HG03520 (cell line): ENCODE results near the gene ANKRD29.
"Not testable (repeated sequence)": the region's sequence is repeated elsewhere in the genome, so short reads cannot be mapped to it uniquely, and the experiment has no call there.

Experiments used
- ATAC-seq: cut with Tn5 transposase; IDR thresholded peaks from one replicate; pipeline ENCODE4 v1.9.1; 2021; ENCODE audit warnings: mild to moderate bottlenecking, moderate library complexity; ENCODE audit not compliant: unreplicated experiment

ANKRD29 gene

DNA sequence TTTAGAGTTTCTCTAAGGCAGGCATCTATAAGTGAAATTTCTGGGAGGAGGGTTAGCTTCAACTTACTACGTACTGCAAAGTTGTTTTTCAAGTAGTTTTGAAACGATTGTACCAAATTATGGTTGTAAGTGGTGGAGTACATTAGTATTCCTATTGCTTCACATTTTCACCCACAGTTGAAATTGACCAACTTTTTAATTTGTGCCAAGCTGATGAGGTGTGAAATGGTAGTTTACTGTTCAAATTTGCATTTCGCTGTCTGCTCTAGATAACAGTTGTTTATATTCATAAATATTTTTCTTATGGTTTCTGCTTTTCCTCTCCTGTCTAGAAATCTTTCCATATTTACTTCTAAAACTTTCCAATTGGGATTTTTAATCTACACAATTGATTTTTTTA is 95.0 kb downstream of the ANKRD29 start:
- ATAC-seq: no peak

- no peak for ATAC-seq
Observed at GRCh38 chr18:23565916-23566547, 96.7 kb downstream of the ANKRD29 start.

DNA sequence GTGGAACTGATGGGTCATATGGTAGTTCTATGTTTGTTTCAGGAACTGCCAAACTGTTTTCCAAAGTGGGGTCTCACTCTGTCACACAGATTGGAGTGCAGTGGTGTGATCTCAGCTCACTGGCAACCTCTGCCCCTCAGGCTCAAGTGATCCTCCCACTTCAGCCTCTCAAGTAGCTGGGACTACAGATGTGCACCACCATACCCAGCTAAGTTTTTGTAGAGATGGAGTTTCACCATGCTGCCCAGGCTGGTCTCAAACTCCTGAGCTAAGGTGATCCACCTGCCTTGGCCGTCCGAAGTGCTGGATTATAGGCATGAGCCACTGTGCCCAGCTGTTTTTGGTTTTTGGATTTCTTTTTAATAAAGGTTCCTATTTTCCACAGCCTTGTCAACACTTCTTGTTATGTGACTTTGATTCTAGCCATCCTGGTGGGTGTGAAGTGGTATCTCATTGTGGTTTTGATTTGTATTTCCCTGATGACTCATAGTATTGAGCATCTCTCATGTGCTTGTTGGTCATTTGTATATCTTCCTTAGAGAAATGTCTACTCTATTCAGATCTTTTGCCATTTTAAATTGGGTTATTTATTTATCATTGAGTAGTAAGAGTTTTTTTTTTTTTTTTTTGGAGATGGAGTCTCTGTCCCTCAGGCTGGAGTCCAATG is 99.2 kb downstream of the ANKRD29 start:
- ATAC-seq: no peak

- no peak for ATAC-seq
Observed at GRCh38 chr18:23560186-23560585, 102.5 kb downstream of the ANKRD29 start.

GRCh38 chr18:23557511-23557910 is 105.2 kb downstream of the ANKRD29 start:
- ATAC-seq: not testable (repeated sequence)

DNA sequence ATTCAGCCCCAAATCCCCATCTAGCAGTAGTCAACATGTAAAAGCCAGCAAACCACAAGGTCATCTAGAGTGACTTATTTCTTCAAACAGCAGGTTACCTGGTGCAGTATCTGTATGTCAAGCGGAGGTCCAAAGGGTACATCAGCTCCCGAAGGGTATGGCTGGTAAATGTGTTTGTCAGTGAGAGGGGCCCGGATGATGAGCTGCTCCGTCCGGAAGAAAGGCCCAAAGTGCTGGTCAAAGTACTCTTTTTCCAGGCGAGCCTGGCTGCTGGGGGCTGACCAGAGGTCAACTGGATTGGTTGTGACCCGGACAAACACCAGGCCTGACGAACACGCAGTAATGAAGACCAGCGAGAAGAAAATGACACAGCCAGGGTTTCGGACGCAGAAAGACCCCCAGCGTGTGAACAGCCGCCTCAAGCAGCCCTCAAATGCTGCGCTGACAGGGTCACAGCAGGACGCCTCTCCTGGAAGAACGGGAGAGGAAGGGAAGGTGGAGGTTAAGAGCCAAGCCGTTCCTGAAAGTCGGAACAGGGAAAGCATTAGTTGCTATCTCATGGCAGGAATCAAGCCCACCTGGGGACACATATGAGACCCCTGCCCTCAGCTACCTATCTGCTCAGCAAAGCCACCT is 106.4 kb downstream of the ANKRD29 start:
- ATAC-seq: no peak

- ATAC-seq: no peak
Observed at GRCh38 chr18:23553887-23554286, 108.8 kb downstream of the ANKRD29 start.

DNA sequence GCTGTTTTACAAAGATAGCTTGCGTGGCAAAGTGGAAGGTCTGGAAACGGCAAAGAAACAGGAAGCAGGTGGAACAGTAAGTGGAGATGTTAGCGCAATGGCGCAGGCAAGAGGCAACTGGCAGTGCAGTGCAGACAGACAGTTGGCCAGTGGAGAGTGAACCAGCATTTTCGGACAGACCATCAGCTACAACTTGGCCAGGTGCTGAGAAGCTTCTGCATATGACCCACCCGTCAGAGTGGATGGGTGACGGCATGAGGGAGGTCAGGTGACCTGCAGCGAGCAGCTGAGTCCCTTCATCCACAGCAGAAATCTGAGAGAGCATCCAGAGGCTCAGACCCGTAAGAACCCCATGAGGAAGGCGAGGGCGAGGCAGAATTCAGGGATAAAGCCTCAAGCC is 110.2 kb downstream of the ANKRD29 start:
- ATAC-seq: no peak

- ATAC-seq: no peak
Observed at GRCh38 chr18:23551978-23552377, 110.7 kb downstream of the ANKRD29 start.

GRCh38 chr18:23550898-23551297 is 111.8 kb downstream of the ANKRD29 start:
- no peak for ATAC-seq
